Astrocyte of the spinal cord (primary cell): Measurements from ENCODE around the gene MPPED1.

Source experiments
- DNase-seq: peaks from one replicate; pipeline ENCODE4 v3.0.0; 2011; ENCODE audit warnings: low read depth, low spot score
- H3K4me3 ChIP-seq: 2 replicates; pipeline ENCODE4 v1.5.1; 2011; ENCODE audit warnings: low read depth, mild to moderate bottlenecking, low read length, moderate library complexity
- CTCF ChIP-seq: IDR thresholded peaks from 2 replicates; pipeline ENCODE4 v1.5.1; 2012; ENCODE audit warnings: low read depth, mild to moderate bottlenecking, low read length, inconsistent platforms
- in situ Hi-C: cut with HindIII; loops from 2 replicates; pipeline ENCODE4 v1.10.0; 2017; ENCODE audit warnings: low sequenced_read_pairs

The MPPED1 gene

DNA sequence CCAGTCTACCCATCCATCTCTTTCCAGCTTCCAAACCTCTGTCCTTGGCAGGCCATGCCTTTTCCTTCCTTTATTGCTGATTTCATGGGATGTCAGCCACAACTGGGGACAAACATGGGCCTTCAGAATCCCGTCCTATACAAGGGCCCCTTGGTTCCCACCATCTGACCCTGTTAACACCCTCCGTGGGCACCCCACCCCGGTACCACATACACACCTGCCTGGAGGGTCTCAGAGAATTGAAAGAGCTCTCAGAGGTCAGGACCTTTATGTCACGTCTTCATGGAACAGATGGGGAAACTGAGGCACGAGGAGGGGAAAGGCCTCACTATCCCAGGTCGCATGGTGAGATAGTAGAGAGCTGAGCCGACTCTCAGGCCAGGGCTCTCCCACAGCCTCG lies 53.0 kb downstream of the MPPED1 start:
- no peak overlapping the region for H3K4me3 ChIP-seq
- no peak for TF ChIP-seq CTCF
- in situ Hi-C loops, result no loop called here
- DNase-seq, result no peak

GRCh38 chr22:43465291-43466015 lies 53.6 kb downstream of the MPPED1 start:
- in situ Hi-C loops, result no loop called here
- TF ChIP-seq CTCF, result no peak
- H3K4me3 ChIP-seq, result no peak overlapping the region
- no peak for DNase-seq

- H3K4me3 ChIP-seq, result no peak overlapping the region
- in situ Hi-C loops, result no loop called here
- DNase-seq, result no peak
- no peak for TF ChIP-seq CTCF
These were observed 54.9 kb downstream of the MPPED1 start for GRCh38 chr22:43466710-43467109.

DNA sequence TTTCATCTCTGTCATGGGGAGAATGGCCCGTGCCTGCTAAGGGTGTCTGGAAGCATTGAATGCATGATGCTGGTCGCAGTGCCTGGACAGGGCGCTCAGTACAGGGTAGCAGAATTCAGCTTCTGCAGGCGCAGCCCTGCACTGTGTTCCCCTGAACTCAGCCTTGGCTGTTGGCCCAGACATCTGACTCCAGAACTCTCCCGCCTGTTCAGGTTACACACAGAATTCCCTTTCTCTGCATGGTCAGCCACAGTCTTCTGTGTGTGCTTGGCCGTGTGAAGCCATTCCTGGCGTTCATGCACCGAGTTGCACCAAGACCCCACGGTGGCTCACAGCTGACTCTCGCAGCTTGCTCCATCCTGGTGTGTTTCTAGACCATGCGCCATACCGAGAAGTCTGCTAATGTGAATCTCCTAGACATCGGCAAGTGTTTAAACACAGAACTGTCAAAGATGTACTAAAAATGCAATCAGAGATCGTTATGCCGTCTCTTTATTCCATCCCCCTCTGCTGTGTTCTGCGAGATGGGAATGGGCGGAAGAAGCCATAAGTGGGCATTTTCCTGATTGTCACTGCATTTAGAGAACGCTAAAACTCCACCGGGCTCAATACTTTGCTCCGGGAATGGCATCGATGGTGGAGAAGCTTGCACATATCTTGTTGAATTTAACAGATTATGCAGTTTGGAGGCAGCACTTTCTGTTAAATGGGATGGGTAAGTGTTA lies 55.6 kb downstream of the MPPED1 start:
- TF ChIP-seq CTCF, result no peak
- in situ Hi-C loops, result no loop called here
- DNase-seq, result no peak
- no peak overlapping the region for H3K4me3 ChIP-seq

GRCh38 chr22:43470253-43470652 lies 58.4 kb downstream of the MPPED1 start:
- H3K4me3 ChIP-seq, result no peak overlapping the region
- in situ Hi-C loops, result no loop called here
- no peak for TF ChIP-seq CTCF

GRCh38 chr22:43470941-43471585 lies 59.2 kb downstream of the MPPED1 start:
- H3K4me3 ChIP-seq, result no peak overlapping the region
- in situ Hi-C loops, result no loop called here

More at GRCh38 chr22:43470253-43470652, 58.4 kb downstream of the MPPED1 start:
- no peak for DNase-seq

More at GRCh38 chr22:43470941-43471585, 59.2 kb downstream of the MPPED1 start:
- DNase-seq, result no peak
- TF ChIP-seq CTCF, result no peak
